Stimulated activated CD8-positive, alpha-beta memory T cell treated with anti-CD3 and anti-CD28 coated beads, Interleukin-2, amount 100 ng/mL, for 1 hour (primary cell): ENCODE data around the gene GXYLT2.

Source experiments
- DNase-seq, 2 donors: peaks; one replicate each; pipeline ENCODE4 v3.0.0-alpha.2; 2020; ENCODE audit warnings: low read depth in 2 of 2

The GXYLT2 gene

DNA sequence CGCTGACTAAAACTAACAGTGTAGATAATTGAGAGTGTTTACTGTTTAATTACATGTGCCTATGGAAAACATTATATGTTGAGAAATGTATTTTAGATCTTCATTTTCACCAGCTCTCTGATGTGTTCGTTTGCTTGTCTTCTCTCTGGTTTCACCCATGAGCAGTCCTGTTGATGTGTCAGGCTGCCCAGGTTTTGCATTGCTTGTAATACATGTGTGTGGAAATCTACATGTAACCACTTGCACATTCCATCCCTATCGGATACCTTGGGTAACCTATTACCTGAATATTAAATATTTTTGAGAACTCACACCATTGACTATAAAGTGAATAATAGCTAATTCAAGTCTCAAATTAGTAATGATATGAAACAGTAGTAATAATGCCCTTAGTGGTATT, 121.9 kb downstream of the GXYLT2 start:
- no peak for DNase-seq

DNA sequence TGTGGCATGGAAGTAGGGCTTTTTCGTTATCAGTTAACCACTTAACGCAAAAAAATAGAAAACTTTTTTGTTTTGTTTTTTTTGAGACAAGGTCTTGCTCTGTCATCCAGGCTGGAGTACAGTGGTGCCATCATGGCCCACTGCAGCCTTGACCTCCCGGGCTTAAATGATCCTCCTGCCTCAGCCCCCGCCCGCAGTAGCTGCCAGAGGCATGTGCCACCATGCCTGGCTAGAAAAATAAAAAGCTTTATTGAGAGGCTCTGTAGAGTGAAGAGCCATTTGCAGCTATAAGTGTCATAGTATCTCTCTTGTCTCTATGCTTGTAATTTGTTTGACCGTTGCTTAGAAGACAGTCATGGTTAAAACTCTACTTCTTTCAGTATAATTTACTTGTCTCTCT, 122.3 kb downstream of the GXYLT2 start:
- no peak for DNase-seq

DNA sequence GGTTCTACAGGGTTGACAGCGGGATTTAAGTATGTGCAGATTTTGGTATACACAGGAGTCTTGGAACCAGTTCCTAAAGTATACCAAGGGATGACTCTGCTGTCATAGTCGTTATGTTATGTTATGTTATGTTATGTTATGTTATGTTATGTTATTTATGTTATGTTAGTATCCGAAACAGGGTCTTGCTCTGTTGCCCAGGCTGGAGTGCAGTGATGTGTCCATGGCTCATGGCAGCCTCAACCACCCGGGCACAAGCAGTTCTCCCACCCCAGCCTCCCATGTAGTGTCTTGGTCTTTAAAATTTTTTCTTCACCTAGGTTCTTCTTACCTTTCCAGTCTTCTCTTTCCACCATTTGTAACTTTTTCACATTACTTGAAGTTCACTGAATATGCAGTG, 130.5 kb downstream of the GXYLT2 start:
- no peak for DNase-seq

DNA sequence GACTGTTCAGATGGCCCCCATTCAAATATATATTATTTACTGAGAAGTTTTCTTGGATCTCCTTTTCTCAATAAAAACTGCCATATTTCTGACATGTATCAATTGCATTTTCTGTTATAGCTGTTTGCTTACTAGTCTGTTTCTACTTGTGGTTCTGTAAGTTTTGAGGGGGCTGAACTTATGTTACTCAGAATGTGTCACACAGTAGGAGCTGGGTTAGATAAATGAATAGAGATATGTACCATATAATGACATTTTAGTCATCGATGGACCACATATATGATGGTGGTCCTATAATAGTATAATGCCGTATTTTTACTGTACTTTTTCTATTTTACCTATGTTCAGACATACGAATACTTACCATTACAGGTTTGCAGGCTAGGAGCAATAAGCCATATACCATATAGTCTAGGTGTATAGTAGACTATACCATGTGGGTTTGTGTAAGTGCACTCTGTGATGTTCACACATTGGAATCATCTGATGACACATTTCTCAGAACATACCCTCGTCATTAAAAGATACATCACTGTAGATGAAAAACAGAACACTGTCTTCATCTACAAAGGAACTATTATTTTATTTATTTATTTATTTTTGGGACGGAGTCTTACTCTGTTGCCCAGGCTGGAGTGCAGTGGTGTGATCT, 131.1 kb downstream of the GXYLT2 start:
- no peak for DNase-seq

DNA sequence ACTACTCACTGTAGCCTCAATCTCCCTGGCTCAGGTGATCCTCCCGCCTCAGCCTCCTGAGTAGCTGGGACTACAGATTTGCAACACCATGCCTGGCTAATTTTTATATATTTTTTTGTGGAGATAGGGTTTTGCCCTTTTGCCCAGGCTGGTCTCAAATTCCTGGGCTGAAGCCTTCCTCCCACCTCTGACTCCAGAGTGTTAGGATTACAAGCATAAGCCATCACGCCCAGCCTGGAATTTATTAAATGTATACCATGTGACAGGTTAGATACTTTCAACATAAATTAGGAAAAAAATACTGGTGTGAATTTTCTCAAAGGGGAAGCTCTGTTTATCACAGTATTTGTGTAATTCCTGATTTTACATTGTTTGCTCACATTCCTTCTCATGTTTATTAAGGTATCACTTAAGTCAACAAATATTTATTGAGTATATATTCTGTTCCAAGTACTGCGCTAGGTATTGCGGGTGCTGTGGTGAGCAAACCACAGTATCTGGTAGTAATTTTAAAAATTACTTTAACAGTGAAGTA, 133.5 kb downstream of the GXYLT2 start:
- no peak for DNase-seq

DNA sequence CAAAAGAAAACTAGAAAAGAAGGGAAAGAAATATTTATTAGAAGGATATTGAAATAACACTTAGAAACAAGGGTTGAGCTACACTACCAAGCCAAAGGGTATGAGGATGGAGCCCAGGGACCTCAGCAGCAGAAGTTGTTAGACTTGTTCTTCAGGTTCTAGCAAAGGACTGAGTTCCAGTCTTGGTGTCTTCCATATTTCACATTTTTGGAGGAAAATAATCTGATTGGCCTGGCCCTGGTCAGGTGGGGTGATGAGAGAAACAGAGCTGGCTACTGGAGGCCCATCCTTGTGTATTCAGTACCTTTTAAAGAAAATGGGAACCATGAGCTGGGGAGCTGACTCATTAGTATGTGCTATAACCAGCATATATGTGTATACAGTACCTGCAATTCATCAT, 137.0 kb downstream of the GXYLT2 start:
- DNase-seq, result no peak

DNA sequence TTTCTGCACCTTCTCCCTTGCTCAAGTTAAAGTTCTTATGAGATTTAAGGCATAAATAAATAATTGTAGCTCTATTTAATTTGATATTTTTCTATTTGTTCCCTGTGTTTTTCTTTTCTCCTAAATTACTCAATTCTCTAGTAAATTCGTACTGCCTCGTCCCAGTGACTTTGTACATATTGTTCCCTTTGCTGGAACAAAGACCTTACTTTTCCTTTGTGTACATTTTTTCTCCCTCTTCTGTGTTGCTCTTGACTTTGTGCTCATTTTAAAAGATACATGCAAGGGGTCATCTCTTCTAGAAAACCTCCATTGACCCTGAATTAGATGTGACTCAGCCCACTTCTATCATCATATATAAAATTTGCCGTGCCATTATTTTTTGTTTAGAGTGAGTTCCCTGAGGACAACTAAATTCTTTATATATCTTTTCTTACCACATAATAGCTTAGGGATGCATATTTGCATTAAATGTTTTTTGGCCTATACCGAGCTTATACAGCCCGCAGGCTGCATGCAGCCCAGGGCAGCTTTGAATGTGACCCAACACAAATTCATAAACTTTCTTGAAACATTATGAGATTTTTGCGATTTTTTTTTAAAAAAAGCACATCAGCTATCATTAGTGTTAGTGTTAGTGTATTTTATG, 138.4 kb downstream of the GXYLT2 start:
- DNase-seq, result no peak
